DMS79 treated with DMSO at 0.1 percent for 48 hours (cell line): ENCODE measurements around the gene EVA1A.

Source experiments
- DNase-seq: peaks from one replicate; lab custom pipeline; 2025; lab: John Stamatoyannopoulos, UW

EVA1A gene

DNA sequence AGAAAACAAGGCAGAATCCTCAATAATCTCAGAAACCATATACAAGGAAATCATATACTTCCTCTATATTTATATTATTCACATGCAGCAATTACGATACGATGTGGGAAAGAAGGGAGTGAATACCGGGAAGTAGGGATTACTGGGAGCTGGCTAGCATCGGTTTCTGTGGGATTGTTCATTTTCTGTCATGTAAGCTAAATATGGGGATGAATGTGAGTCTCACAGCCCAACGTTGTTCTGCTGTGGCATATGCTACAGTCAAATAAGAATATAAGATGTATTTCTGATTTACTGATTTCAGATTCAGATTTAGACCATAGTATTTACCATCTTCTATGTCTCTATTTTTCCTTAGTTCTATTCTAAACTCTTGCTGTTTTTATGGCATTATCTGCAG, 113.6 kb downstream of the EVA1A start:
- no peak for DNase-seq
